ENCODE results near the gene AK1. TPM values are rescaled to one million over a fixed set of nuclear protein-coding genes. Genes with fewer than 3 reads are reported as not detected.

The AK1 gene
- total RNA-seq, 1 experiment from 2014 or later: 84.5 TPM

DNA sequence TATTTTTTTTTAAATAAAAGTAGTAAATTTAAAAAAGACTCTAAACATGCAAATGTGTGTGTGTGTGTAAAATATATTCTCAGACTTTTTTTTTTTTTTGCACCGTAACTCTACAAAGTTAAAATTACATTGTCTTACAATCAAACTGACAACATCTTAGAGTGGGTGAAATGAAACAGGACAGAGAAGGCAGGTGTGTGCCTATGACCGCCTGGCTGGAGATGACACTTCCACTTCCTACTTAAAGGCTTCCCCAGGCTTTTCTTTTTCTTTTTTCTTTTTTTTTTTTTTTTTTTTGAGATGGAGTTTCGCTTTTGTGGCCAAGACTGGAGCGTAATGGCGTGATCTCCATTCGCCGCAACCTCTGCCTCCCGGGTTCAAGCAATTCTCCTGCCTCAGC, 2.7 kb upstream of the AK1 start:
- H3K4me1 ChIP-seq (replicated peaks; ENCODE audit: insufficient read depth): peaks cover 11% of the 10 kb centered on the region; the same call in 1 of the 2 replicates
- CTCF ChIA-PET: interaction anchor here (0.7 kb wide), 1 partner anchor 716 kb away, joined by 3 read pairs; no protein-coding TSS in a partner anchor
- POLR2A ChIA-PET (ENCODE audit: unreplicated experiment): no interaction called here

DNA sequence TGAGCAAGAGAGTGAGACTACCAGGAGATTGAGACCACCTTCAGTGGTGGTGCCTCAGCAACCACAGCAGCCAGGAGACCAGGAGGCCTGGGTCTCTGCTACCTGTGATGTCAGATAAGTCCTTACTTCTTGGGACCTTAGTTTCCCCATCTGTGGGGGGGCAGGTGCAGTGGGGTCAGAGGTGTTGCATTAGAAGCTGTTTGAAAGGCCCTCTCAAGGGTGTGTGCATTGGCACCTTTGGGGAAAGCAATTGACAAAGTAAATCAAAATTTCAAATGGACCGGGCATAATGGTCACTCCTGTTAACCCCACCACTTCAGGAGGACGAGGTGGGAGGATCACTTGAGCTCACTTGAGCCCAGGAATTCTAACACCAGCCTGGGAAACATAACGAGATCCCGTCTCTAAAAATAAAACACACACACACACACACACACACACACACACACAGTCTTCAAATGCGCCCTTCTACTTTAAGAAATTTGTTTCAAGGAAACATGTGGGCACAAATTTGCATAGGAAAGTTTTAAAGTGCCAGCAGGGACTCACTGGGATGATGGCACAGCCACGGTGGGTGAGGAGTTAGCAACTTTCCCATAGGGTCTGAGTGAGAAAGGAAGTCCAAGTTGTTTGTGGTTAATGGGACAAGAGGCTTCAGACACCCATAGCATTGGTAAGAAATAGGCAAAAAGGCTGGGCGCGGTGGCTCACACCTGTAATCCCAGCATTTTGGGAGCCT, 1.3 kb upstream of the AK1 start:
- H3K4me1 ChIP-seq (replicated peaks; ENCODE audit: insufficient read depth): peaks cover 19% of the 10 kb centered on the region; the same call in 1 of the 2 replicates
- no peaks in the 10 kb centered on the region for H3K9me3 ChIP-seq (ENCODE audit: insufficient read depth, low read depth)
- H3F3A ChIP-seq (ENCODE audit: insufficient read depth, low read depth): no peaks in the 10 kb centered on the region
- no peak for DNase-seq
- intact Hi-C loops (cut with micrococcal nuclease; ENCODE audit: unreplicated experiment): no loop called here
- no peak overlapping the region for H3K4me3 ChIP-seq
- no TSS peak for BruUV-seq (replicated peaks)
- TF ChIP-seq, protein P1, sequence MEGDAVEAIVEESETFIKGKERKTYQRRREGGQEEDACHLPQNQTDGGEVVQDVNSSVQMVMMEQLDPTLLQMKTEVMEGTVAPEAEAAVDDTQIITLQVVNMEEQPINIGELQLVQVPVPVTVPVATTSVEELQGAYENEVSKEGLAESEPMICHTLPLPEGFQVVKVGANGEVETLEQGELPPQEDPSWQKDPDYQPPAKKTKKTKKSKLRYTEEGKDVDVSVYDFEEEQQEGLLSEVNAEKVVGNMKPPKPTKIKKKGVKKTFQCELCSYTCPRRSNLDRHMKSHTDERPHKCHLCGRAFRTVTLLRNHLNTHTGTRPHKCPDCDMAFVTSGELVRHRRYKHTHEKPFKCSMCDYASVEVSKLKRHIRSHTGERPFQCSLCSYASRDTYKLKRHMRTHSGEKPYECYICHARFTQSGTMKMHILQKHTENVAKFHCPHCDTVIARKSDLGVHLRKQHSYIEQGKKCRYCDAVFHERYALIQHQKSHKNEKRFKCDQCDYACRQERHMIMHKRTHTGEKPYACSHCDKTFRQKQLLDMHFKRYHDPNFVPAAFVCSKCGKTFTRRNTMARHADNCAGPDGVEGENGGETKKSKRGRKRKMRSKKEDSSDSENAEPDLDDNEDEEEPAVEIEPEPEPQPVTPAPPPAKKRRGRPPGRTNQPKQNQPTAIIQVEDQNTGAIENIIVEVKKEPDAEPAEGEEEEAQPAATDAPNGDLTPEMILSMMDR (conservative IDR thresholded peaks at IDR 0.05): no peak
- TF ChIP-seq EZH2 (IDR thresholded peaks at IDR 0.05; ENCODE audit: low read depth): no peak
- no peaks in the 10 kb centered on the region for H3K36me3 ChIP-seq (ENCODE audit: low read depth)
- H3K9me2 ChIP-seq (ENCODE audit: insufficient read depth): no peaks in the 10 kb centered on the region
- no peak overlapping the region for H3K27ac ChIP-seq
- no peaks in the 10 kb centered on the region for H3K79me2 ChIP-seq (ENCODE audit: low read depth)
- ChIA-PET POLR2A (ENCODE audit: unreplicated experiment) (interaction anchor here (0.8 kb wide), 1 partner anchor 952 kb away, joined by 12 read pairs; no protein-coding TSS in a partner anchor), CTCF (interaction anchor here (0.6 kb wide), 1 partner anchor 181 kb away, joined by 3 read pairs; no protein-coding TSS in a partner anchor)
- no peak overlapping the region for H2AFZ ChIP-seq
- no peak overlapping the region for H3K4me2 ChIP-seq
- H3K27me3 ChIP-seq (ENCODE audit: insufficient read depth, low read depth): no peaks in the 10 kb centered on the region
- no peaks in the 10 kb centered on the region for H4K20me1 ChIP-seq (ENCODE audit: insufficient read depth)

More for the DNA sequence above, 2.7 kb upstream of the AK1 start:
- Histone ChIP-seq H4K20me1 (ENCODE audit: insufficient read depth) (no peaks in the 10 kb centered on the region), H3K4me3 (no peak overlapping the region), H3K79me2 (ENCODE audit: low read depth) (no peaks in the 10 kb centered on the region), H3K4me2 (no peak overlapping the region), H3K36me3 (ENCODE audit: low read depth) (no peaks in the 10 kb centered on the region), H2AFZ (no peak overlapping the region), H3K27me3 (ENCODE audit: insufficient read depth, low read depth) (no peaks in the 10 kb centered on the region), H3K9me2 (ENCODE audit: insufficient read depth) (no peaks in the 10 kb centered on the region), H3K27ac (no peak overlapping the region), H3F3A (ENCODE audit: insufficient read depth, low read depth) (no peaks in the 10 kb centered on the region; the same call in 1 of the 2 replicates), H3K9me3 (ENCODE audit: insufficient read depth, low read depth) (no peaks in the 10 kb centered on the region)
- no peak for TF ChIP-seq EZH2 (IDR thresholded peaks at IDR 0.05; ENCODE audit: low read depth)
- TF ChIP-seq, protein P1 (conservative IDR thresholded peaks at IDR 0.05): no peak
- intact Hi-C loops (cut with micrococcal nuclease; ENCODE audit: unreplicated experiment): no loop called here
- no peak for DNase-seq
- BruUV-seq (replicated peaks): no TSS peak

DNA sequence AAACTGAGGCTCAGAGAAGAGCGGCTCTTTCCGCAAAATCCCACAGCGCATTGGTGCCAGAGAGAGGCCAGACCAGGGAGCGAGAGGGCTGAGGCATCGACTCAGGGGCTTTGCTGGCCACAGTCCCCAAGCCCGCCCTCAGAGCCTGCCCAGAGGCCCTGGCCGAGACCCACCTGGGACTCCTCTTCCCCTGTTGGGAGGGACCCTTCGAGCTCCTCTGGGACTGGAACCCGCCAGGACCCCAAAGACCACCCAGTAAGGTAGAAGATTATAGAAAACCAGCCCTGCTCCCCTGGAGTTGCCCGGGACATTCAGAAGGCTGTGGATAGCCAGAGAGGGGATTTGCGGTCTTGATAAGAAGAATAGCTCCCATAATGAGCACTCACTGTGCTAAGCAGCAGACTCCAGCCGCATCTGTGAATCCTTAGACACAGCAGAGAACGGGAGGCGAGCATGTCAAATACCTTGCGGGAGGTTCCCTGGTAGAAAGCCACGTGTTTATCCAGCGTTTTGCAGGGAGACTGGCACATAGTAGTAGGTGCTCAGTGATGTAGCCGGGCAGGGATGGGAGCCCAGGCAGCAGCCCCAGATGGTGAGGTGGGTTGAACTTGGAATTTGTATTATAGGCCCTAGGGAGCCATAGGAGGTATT, 651 bp upstream of the AK1 start:
- H3K9me2 ChIP-seq (ENCODE audit: insufficient read depth): no peaks in the 10 kb centered on the region
- H3K4me2 ChIP-seq: peak overlapping the region; percentile 95
- peak overlapping the region; percentile 87 for H2AFZ ChIP-seq
- no peak overlapping the region for H3K27ac ChIP-seq
- POLR2A ChIA-PET (ENCODE audit: unreplicated experiment): interaction anchor here (0.5 to 0.8 kb wide), 2 partner anchors 11 to 951 kb away, joined by 3 to 12 read pairs; no protein-coding TSS in a partner anchor
- intact Hi-C loops (cut with micrococcal nuclease; ENCODE audit: unreplicated experiment): no loop called here
- no peak for DNase-seq
- H3K4me1 ChIP-seq (replicated peaks; ENCODE audit: insufficient read depth): peaks cover 19% of the 10 kb centered on the region; the same call in 1 of the 2 replicates
- no peaks in the 10 kb centered on the region for H3F3A ChIP-seq (ENCODE audit: insufficient read depth, low read depth)
- no peak for TF ChIP-seq EZH2 (IDR thresholded peaks at IDR 0.05; ENCODE audit: low read depth)
- TF ChIP-seq, protein P1 (conservative IDR thresholded peaks at IDR 0.05): no peak
- H3K9me3 ChIP-seq (ENCODE audit: insufficient read depth, low read depth): no peaks in the 10 kb centered on the region
- BruUV-seq (replicated peaks): no TSS peak
- H3K79me2 ChIP-seq (ENCODE audit: low read depth): no peaks in the 10 kb centered on the region
- H3K36me3 ChIP-seq (ENCODE audit: low read depth): no peaks in the 10 kb centered on the region
- no peaks in the 10 kb centered on the region for H4K20me1 ChIP-seq (ENCODE audit: insufficient read depth)
- H3K4me3 ChIP-seq: peak overlapping the region; percentile 62; the same call in 1 of the 2 replicates
- CTCF ChIA-PET: interaction anchor here (0.5 to 0.6 kb wide), 2 partner anchors 180 to 360 kb away, joined by 3 read pairs; no protein-coding TSS in a partner anchor
- no peaks in the 10 kb centered on the region for H3K27me3 ChIP-seq (ENCODE audit: insufficient read depth, low read depth)

Data from PC-9 (cell line).